PC-9 (cell line): Measurements from ENCODE around the gene PSD4. TPM values are rescaled to one million over a fixed set of nuclear protein-coding genes. Genes with fewer than 3 reads are reported as not detected.

ENCODE experiments used
- BruUV-seq: library from RNA; stranded (reverse); fragments of 400-500 nt; replicated peaks from 2 replicates; lab custom pipeline; 2021; lab: Mats Ljungman, UMichigan
- CTCF ChIA-PET: fragments of 300-600 bp; sonication (Branson Sonifier 250); formaldehyde crosslinking; loops from one replicate; lab custom pipeline; 2022; ENCODE audit warnings: antibody characterized with exemption; lab: Charles Lee
- POLR2A ChIA-PET: fragments of 300-600 bp; sonication (Branson Sonifier 250); formaldehyde crosslinking; loops from one replicate; lab custom pipeline; 2022; ENCODE audit warnings: antibody characterized with exemption; ENCODE audit not compliant: unreplicated experiment; lab: Charles Lee
- DNase-seq, 2 experiments: peaks; one replicate each; pipeline versions ENCODE4 v3.0.0 to v3.0.0-alpha.2; 2015 to 2022; ENCODE audit warnings: mixed read lengths in 1 of 2
- H2AFZ ChIP-seq: fragments of 200-600 bp; sonication (generic); 2 replicates; pipeline ENCODE4 v1.8.1; 2017; ENCODE audit warnings: antibody characterized with exemption
- H3F3A ChIP-seq: fragments of 200-600 bp; sonication (generic); 2 replicates; pipeline ENCODE4 v1.8.1; 2017; ENCODE audit warnings: antibody characterized with exemption, mild to moderate bottlenecking, low read depth; ENCODE audit not compliant: insufficient read depth
- H3K27ac ChIP-seq: fragments of 200-600 bp; sonication (generic); 2 replicates; pipeline ENCODE4 v1.6.1; 2016; ENCODE audit warnings: mixed run types
- H3K27me3 ChIP-seq: fragments of 200-600 bp; sonication (generic); 2 replicates; pipeline ENCODE4 v1.6.1; 2016; ENCODE audit warnings: low read depth, mixed run types; ENCODE audit not compliant: insufficient read depth
- H3K36me3 ChIP-seq: fragments of 200-600 bp; sonication (generic); 2 replicates; pipeline ENCODE4 v1.6.1; 2016; ENCODE audit warnings: low read depth, mixed run types
- H3K4me1 ChIP-seq: fragments of 200-600 bp; sonication (generic); replicated peaks from 2 replicates; pipeline ENCODE4 v1.6.1; 2016; ENCODE audit warnings: mixed run types; ENCODE audit not compliant: insufficient read depth
- H3K4me2 ChIP-seq: fragments of 200-600 bp; sonication (generic); 2 replicates; pipeline ENCODE4 v1.6.1; 2017; ENCODE audit warnings: mixed run types
- H3K4me3 ChIP-seq: fragments of 200-600 bp; sonication (generic); 2 replicates; pipeline ENCODE4 v1.6.1; 2016; ENCODE audit warnings: mixed run types
- H3K79me2 ChIP-seq: fragments of 200-600 bp; sonication (generic); 2 replicates; pipeline ENCODE4 v1.6.1; 2017; ENCODE audit warnings: low read depth, mixed run types
- H3K9me2 ChIP-seq: fragments of 200-600 bp; sonication (generic); 2 replicates; pipeline ENCODE4 v1.8.1; 2017; ENCODE audit warnings: mild to moderate bottlenecking; ENCODE audit not compliant: insufficient read depth
- H3K9me3 ChIP-seq: fragments of 200-600 bp; sonication (generic); 2 replicates; pipeline ENCODE4 v1.8.1; 2016; ENCODE audit warnings: low read depth; ENCODE audit not compliant: insufficient read depth
- H4K20me1 ChIP-seq: fragments of 200-600 bp; sonication (generic); 2 replicates; pipeline ENCODE4 v1.8.1; 2017; ENCODE audit not compliant: insufficient read depth
- CTCF ChIP-seq: fragments of 200-600 bp; sonication (generic); conservative IDR thresholded peaks from 2 replicates; pipeline ENCODE4 v1.6.1; 2017; ENCODE audit warnings: mixed run types, antibody characterized with exemption, mild to moderate bottlenecking, moderate library complexity
- EZH2 ChIP-seq: fragments of 200-600 bp; sonication (generic); IDR thresholded peaks from 2 replicates; pipeline ENCODE4 v1.8.0; 2017; ENCODE audit warnings: antibody characterized with exemption, low read depth
- intact Hi-C: fragments of 100-400 bp; cut with micrococcal nuclease; formaldehyde crosslinking; loops from one replicate; pipeline ENCODE4 v1.10.0; 2022; ENCODE audit not compliant: unreplicated experiment
- total RNA-seq: library from RNA; stranded (reverse); gene quantifications from 2 replicates; pipeline ENCODE4 v1.2.3, GENCODE V29; 2021

The PSD4 gene
- total RNA-seq, 1 experiment from 2014 or later = 29.6 TPM

- H3K4me2 ChIP-seq = no peak overlapping the region
- no peaks in the 10 kb centered on the region for H3K9me2 ChIP-seq
- H3K27ac ChIP-seq = no peak overlapping the region
- H3K36me3 ChIP-seq = no peaks in the 10 kb centered on the region
- TF ChIP-seq EZH2 (no peak), CTCF (no peak)
- BruUV-seq = no TSS peak
- ChIA-PET CTCF (interaction anchor here (0.6 kb wide), 1 partner anchor 49 kb away, joined by 5 read pairs; no protein-coding TSS in a partner anchor), POLR2A (no interaction called here)
- H3K79me2 ChIP-seq = no peaks in the 10 kb centered on the region
- no peaks in the 10 kb centered on the region for H3F3A ChIP-seq
- intact Hi-C loops = no loop called here
- no peaks in the 10 kb centered on the region for H4K20me1 ChIP-seq
- DNase-seq = no peak
- no peak overlapping the region for H3K4me3 ChIP-seq
- no peaks in the 10 kb centered on the region for H3K27me3 ChIP-seq
- H3K4me1 ChIP-seq = no peaks in the 10 kb centered on the region
- H3K9me3 ChIP-seq = no peaks in the 10 kb centered on the region
- H2AFZ ChIP-seq = no peak overlapping the region
These were observed 24.1 kb upstream of the PSD4 start for GRCh38 chr2:113149553-113150257.

- BruUV-seq = no TSS peak
- H3K27me3 ChIP-seq = no peaks in the 10 kb centered on the region
- intact Hi-C loops = no loop called here
- ChIA-PET CTCF (interaction anchor here (0.6 kb wide), 1 partner anchor 48 kb away, joined by 5 read pairs; no protein-coding TSS in a partner anchor), POLR2A (no interaction called here)
- no peak overlapping the region for H3K27ac ChIP-seq
- no peaks in the 10 kb centered on the region for H3K9me2 ChIP-seq
- TF ChIP-seq EZH2 (no peak), CTCF (no peak)
- no peaks in the 10 kb centered on the region for H3F3A ChIP-seq
- no peak for DNase-seq
- no peaks in the 10 kb centered on the region for H4K20me1 ChIP-seq
- no peaks in the 10 kb centered on the region for H3K36me3 ChIP-seq
- no peaks in the 10 kb centered on the region for H3K4me1 ChIP-seq
- no peaks in the 10 kb centered on the region for H3K9me3 ChIP-seq
- no peak overlapping the region for H2AFZ ChIP-seq
- no peaks in the 10 kb centered on the region for H3K79me2 ChIP-seq
- no peak overlapping the region for H3K4me2 ChIP-seq
- H3K4me3 ChIP-seq = no peak overlapping the region
These were observed 23.5 kb upstream of the PSD4 start for GRCh38 chr2:113150258-113150601.

GRCh38 chr2:113155331-113155730, 18.4 kb upstream of the PSD4 start:
- no peaks in the 10 kb centered on the region for H3K36me3 ChIP-seq
- intact Hi-C loops = no loop called here
- no TSS peak for BruUV-seq
- peaks cover 26% of the 10 kb centered on the region for H3K79me2 ChIP-seq
- no peak overlapping the region for H2AFZ ChIP-seq
- CTCF ChIA-PET = interaction anchor here (0.9 to 1.0 kb wide), 2 partner anchors 43 to 75 kb away, joined by 3 read pairs; no protein-coding TSS in a partner anchor
- peaks cover 24% of the 10 kb centered on the region; the same call in 1 of the 2 replicates for H3F3A ChIP-seq
- H4K20me1 ChIP-seq = no peaks in the 10 kb centered on the region
- H3K9me2 ChIP-seq = no peaks in the 10 kb centered on the region
- peaks cover 29% of the 10 kb centered on the region for H3K4me1 ChIP-seq
- POLR2A ChIA-PET = interaction anchor here (0.6 kb wide), 1 partner anchor 371 kb away, joined by 6 read pairs; the partner anchor contains the start of gene IL1A
- TF ChIP-seq EZH2 (no peak), CTCF (no peak)
- H3K9me3 ChIP-seq = no peaks in the 10 kb centered on the region
- no peak overlapping the region for H3K4me2 ChIP-seq
- H3K27me3 ChIP-seq = no peaks in the 10 kb centered on the region
- no peak overlapping the region for H3K27ac ChIP-seq
- H3K4me3 ChIP-seq = no peak overlapping the region
- no peak for DNase-seq
